ENCODE measurements around the gene PDGFRB. TPM values are rescaled to one million over a fixed set of nuclear protein-coding genes. Genes with fewer than 3 reads are reported as not detected.

PDGFRB gene
- total RNA-seq, 1 donor from 2014 or later = 108 TPM

- no peak for DNase-seq (ENCODE audit: low spot score)
Measured at GRCh38 chr5:150181766-150182545, 26.3 kb upstream of the PDGFRB start.

DNA sequence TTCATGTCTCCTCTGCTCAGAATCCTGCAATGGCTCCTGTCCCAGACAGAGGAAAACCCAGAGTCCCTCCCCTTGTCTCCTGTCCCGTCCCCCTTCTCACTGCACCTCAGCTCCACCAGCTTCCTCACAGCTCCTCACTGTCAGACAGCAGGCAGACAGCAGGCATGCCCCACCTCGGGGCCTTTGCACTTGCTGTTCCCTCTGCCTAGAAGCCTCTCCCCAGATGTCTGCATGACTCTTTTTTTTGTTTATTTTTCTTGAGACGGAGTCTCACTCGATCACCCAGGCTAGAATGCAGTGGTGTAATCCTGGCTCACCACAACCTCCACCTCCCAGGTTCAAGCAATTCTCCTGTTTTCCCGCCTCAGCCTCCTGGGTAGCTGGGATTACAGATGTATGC, 25.4 kb upstream of the PDGFRB start:
- no peak for DNase-seq (ENCODE audit: low spot score)

- DNase-seq (ENCODE audit: low spot score) = peak; percentile 86
Measured at GRCh38 chr5:150180241-150181026, 24.8 kb upstream of the PDGFRB start.

- DNase-seq (ENCODE audit: low spot score) = no peak
Measured at GRCh38 chr5:150179019-150179620, 23.5 kb upstream of the PDGFRB start.

- no peak for DNase-seq (ENCODE audit: low spot score)
Measured at GRCh38 chr5:150178262-150178661, 22.6 kb upstream of the PDGFRB start.

DNA sequence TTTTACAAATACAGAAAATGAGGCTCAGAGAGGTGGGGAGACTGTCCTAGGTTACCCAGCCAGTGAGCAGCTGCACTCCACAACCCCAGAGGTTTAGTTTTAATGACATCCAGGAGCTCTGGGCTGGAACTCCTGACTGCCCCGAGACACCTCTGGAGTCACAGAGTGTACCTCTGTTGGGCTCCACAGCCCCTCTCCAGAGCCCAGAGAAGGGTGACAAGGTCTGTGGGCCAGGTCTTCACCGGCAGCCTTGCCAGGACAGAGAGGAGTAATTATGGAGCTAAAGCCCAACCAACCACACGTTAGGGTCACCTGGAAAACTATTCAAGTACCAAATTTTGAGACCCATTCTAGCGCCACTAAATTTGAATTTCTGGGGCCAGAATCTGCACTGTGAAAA, 22.1 kb upstream of the PDGFRB start:
- no peak for DNase-seq (ENCODE audit: low spot score)

DNA sequence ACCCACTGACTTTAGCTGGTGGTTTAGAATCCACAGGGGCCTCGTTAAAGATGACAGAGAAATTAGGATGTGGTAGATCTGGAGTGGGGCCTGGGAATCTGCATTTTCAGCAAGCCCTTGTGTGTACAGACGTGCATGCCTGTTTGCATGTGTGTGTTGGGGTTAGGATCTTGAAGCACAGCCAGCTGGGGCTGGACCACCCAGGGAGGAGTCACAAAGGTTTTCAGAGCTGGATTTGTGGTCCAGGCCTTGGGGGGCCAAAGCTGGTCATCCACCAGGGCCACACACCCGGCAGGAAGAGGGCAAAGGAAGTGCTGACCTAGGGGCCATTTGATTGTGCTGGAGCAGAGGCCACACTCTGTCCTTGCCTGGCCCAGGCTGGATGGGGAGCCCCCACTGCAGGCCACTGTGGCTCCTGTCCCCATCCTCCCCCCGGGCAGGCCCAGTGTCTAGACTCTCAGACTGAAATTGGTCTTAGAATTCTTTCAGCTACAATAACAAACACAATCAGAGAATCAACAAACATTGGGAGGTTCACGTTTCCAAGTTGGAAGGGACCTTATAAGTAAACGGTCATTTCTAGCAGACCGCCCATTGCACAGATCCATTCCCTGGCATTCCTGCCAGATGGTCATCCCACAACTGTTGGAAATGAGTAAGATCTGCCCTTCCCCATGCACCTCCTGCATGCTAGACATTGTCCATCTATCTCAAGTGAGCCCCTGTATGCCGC, 21.3 kb upstream of the PDGFRB start:
- no peak for DNase-seq (ENCODE audit: low spot score)

- DNase-seq (ENCODE audit: low spot score) = no peak
Measured at GRCh38 chr5:150175536-150175935, 19.9 kb upstream of the PDGFRB start.

GRCh38 chr5:150175076-150175475, 19.4 kb upstream of the PDGFRB start:
- DNase-seq (ENCODE audit: low spot score) = no peak

DNA sequence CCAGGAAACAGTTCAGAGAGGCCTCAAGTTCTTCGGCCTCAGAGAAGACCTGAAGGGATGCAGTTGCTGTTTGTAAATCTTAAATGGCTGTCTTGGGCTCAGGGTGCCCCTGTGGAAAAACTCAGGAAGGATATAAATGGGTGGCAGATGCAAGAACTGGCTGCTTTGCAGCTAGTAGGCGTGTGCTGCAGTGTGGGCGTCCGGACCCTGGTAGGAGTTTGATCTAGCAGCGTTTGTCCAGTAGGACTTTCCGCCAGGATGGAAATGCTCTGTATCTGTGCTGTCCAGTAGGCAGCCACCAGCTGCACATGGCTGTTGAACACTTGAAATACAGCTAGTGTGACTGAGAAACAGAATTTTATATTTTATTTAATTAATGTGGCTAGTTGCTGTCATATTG, 18.6 kb upstream of the PDGFRB start:
- no peak for DNase-seq (ENCODE audit: low spot score)

DNA sequence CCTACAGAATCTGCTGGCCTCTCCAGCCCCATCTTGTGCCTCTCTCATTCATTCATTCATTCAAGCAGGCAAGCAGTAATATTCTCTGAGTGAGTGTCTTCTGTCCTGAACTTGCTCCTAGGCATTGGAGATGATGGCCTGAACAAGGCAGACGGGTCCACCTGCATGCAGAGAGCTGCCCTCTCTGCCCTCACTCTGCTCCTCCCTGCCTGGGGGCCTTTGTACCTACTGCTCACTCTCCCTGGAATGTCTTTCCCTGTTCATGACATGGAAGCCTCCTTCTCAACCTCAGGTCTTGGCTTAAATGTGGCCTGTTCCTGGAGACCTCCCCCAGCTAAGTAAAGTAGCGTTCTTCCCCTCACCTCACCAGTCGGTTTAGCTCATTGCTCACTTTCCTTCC, 17.5 kb upstream of the PDGFRB start:
- DNase-seq (ENCODE audit: low spot score) = no peak

GRCh38 chr5:150172556-150172955, 16.9 kb upstream of the PDGFRB start:
- DNase-seq (ENCODE audit: low spot score) = no peak

DNA sequence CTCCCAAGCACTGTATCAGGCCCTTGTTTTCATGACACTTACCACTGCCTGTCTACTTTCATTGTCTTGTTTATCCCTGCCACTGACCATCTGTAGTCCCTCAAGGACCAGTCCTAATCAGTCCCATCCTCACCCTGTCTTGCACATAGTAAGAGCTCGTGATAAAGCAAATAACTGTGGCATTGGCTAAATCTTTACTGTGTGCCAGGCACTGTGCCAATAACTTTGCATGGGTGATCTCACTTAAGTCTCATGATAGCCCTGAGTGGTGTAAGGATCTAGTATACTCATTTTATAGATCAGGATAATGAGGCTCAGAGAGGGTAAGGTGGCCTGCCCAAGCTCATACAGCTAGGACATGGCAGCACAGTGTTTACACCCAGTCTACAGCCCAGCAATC, 16.5 kb upstream of the PDGFRB start:
- no peak for DNase-seq (ENCODE audit: low spot score)

DNA sequence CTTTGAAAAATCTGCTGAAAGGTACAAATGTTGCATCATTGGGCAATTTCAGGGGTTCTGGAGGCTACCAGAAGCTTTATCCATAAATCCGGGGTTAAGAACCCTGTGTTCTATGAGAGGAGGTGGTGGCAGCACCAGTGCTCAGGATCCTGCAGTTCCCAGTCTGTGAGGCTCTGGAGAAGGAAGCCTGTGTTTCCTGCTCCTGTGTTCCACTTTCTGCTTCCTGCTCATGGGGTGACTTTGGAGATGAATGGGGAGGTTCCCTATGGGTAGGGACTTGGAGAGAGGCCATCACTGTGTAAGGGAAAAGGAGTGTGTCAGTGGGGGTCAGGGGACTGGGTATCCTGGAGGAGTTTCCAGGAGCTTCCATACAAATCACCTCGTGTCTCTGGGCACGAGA, 13.2 kb upstream of the PDGFRB start:
- DNase-seq (ENCODE audit: low spot score) = no peak

- no peak for DNase-seq (ENCODE audit: low spot score)
Measured at GRCh38 chr5:150167908-150168307, 12.3 kb upstream of the PDGFRB start.

DNA sequence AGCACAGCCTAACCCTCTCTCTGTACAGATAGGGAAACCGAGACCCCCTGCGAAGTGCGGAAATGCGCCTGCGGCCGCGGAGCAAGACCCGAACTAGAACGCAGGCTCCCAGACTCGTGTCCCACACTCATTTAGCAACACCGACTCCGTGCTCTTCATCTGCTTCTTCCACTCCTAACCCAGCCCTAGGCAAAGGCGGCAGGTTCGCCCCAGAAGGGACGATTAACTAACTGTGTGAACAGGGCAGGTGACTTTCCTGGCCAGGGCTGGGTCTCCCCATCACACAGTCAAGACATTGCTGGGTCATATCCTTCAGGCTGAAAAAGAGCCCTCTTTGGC, 11.8 kb upstream of the PDGFRB start:
- no peak for DNase-seq (ENCODE audit: low spot score)

DNA sequence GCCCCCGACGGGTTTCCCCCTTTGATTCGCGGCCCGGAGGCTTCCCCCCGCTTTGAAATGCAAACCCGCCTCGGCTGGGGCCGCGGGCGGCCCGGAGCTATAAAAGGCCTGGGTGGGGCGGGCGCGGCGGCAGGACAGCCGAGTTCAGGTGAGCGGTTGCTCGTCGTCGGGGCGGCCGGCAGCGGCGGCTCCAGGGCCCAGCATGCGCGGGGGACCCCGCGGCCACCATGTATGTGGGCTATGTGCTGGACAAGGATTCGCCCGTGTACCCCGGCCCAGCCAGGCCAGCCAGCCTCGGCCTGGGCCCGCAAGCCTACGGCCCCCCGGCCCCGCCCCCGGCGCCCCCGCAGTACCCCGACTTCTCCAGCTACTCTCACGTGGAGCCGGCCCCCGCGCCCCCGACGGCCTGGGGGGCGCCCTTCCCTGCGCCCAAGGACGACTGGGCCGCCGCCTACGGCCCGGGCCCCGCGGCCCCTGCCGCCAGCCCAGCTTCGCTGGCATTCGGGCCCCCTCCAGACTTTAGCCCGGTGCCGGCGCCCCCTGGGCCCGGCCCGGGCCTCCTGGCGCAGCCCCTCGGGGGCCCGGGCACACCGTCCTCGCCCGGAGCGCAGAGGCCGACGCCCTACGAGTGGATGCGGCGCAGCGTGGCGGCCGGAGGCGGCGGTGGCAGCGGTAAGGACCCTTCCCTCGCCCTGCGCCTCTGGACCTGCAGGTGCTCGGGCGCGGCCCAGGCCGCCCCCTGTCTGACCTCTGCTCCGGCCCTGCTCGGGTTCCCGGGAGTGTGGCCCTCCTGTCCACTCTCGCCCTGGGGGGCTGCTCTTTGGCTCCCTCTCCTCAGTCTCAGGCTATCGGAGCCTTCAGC, 11.2 kb upstream of the PDGFRB start, which contains the start of gene CDX1:
Gene CDX1 (plus strand): TSS at position 129 of the 862 bp plus-strand sequence. CDS start 99 bp downstream, at position 228.
- DNase-seq (ENCODE audit: low spot score) = no peak

GRCh38 chr5:150166037-150166649, 10.5 kb upstream of the PDGFRB start:
- no peak for DNase-seq (ENCODE audit: low spot score)

DNA sequence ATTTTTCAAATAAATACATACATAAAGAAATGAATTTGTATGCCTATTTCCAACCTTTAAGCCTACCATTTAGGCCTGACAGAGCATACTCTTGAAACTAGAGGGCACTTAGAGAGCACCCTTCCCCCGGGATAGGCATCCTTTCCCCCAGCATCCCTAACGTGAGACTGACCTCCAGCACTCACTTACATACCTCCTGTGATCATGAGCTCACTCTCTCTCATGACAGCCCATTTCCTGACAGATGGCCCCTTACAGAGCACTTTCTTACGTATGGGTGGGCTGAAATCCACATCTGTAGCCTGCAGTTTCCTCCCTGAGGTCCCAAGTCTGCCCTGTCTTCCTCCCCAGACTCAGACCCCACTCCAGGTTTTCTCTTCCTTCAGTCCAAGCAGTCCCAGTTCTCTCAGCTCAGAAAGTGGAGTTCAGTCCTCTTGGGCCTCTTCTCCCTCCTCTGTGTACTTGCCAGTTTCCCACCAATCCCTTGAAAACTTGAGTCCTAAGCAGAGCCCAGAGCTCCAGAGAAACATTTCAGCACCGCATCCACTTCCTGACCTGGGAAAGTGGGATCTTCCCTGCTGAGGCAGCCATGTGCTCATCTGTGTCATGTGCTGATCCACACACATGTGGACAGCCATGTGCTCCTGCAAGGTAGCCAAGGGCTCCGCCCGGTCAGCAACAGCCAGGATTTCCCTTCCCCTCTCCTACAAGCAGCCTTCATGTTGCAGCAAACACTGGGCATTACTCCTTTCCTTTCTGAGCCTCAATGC, 8.8 kb upstream of the PDGFRB start:
- no peak for DNase-seq (ENCODE audit: low spot score)

- no peak for DNase-seq (ENCODE audit: low spot score)
Measured at GRCh38 chr5:150163547-150164059, 8.0 kb upstream of the PDGFRB start.

Data from ureter (tissue), 1 donor.